NCI-H1694 (cell line): Measurements from ENCODE around the gene PAX5.

Experiments used
- DNase-seq: peaks from one replicate; lab custom pipeline; 2025; lab: John Stamatoyannopoulos, UW

Gene PAX5

DNA sequence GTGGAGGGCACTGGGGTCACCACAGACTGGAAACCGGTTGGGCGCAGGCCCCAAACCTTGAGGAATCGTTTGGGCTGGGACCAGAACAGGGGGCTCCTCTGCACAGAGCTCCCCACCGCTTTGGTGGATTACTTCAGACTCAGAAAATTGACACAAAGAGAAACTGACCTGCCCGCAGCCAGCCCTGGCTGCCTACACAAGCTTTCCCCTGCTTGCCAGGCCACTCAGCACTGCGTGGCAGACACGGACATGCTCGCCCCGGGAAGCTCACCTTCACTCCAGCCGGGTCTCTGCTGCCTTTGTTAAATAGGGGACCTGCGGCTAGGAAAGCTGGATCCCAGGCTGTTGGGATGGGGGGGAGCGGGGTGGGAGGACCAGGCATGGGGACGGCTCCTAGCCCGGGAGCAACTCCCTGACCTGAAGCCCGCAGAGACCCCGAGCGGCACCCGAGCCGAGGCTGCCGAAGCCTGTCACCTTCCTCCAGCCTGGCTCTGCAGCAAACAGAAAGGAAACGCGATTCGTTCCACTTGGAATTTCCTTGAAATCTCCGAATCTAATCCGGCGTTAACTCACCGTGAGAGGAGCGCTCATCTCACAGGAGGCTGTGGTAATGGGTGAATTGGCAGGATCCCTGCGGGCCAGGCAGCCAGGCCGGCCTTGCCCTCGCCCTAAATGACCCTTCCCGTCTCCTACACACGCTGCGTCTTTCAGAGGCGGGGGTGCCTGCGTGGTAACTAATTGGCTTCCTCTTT, 8.8 kb downstream of the PAX5 start:
- DNase-seq, result no peak

DNA sequence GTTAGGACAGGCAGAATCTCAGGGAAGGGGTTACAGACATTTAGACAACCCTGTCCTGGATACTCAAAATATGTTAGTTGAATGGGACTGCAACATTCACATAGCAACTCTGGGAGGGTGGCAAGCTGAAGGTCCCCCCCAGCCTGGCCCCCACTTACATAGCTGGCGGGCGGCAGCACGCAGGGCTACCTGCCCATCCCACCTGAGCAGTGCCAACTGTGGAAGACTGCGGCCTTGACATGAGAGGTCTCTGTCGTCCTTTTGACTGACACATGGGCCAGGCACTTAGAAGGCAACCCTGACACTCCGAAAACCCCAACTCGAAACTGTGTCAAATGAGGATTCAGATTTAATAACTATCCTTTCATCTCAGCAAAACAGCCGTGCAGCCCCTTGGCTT, 16.5 kb downstream of the PAX5 start:
- no peak for DNase-seq

DNA sequence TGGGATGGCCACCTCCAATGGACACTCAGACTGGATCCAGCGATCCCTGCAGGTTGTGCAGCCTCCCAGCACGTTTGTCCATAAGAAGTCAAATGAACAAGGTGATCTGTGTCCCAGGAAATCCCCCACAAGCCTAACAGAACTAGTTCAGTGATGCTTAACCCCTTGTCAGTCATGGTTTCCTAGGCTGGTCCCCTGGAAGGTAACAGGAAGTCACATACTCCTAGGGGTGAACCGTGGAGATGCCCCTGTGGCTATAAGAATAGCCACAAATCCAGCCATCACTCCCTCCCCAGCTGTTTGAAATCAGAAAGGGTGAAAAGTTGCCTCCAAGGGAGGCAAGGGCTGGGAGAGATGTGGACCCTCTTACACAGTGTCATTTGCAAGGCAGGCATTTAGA, 22.5 kb downstream of the PAX5 start:
- DNase-seq, result no peak

DNA sequence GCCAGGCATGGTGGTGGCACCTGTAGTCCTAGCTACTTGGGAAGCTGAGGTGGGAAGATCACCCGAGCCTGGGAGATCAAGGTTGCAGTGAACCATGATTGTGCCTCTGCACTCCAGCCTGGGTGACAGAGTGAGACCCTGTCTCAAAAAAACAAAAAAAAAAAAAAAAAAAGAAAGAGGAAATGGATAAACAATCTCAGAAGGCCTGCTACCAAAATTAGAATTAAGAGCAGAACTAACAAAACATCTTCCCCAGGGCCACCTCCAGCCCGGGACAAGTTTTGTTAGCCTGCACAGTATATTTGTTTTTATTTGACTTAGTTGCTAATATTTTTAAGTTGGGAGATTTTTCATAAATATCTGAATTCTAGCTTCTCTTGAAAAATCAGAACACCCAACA, 23.1 kb downstream of the PAX5 start:
- DNase-seq, result no peak

DNA sequence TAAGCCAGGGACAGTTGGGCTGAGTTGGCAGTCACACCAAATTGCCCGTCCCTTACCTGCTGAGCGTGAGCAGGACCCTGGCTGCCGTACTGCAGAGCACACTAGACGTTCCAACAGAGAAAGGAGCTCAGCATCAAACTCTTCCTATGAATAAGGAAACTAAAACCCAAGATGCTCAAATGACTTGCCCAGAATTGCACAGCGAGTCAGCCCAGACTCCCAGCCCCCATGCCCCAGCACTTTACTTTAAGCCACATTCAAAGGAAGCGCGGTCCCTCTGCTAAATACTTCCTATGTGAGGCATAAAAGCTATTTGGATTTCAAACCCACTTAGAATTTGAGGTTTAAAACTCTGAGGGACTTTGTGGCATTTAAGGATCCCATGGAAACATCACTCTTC, 23.9 kb downstream of the PAX5 start:
- no peak for DNase-seq

DNA sequence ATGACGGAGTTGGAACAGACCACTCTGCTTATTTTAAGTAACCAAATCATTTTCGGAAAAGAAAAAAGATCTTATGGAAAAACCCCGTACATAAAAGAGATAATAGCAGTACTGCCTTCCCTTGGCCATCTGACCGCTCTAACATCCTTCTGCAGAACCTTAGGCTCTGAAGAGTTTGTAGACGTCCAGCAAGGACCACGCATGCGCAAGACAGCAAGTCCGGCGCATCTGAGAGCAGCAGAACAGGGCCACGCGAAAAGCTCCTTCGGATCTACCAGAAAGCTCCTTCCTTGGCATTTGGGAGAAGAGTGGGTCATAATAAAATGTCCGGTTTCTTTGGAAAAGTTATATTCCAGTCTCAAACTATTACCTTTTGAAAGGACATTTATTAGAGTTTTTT, 26.8 kb downstream of the PAX5 start:
- no peak for DNase-seq

DNA sequence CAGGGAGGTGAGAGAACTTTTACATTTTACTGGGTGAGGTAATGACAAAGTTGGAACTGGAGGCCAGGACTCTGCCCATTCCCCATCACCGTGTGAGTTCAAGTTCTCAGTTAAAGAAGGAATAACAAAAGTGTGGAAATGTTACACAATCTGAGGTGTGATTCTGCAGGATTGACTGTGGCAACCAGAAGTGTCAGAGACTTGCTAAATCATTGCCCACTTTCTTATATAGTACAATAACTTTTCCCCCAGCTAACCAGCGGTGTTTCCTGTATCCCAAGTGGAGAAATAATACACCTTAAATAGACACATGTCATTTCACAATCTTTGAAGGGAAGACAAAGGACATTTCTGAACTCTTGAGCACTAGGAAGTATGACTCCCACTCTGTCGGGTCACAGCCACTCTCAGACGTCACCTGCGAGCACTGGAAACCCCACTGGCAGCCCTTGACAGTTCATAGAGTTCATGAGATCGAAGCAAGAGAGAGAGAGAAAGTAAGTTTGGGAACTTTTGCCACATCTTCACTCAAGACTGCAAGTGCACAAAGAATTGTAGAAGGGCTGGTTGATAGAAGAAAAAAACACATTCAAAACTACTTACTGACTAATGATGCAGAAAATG, 28.4 kb downstream of the PAX5 start:
- no peak for DNase-seq

DNA sequence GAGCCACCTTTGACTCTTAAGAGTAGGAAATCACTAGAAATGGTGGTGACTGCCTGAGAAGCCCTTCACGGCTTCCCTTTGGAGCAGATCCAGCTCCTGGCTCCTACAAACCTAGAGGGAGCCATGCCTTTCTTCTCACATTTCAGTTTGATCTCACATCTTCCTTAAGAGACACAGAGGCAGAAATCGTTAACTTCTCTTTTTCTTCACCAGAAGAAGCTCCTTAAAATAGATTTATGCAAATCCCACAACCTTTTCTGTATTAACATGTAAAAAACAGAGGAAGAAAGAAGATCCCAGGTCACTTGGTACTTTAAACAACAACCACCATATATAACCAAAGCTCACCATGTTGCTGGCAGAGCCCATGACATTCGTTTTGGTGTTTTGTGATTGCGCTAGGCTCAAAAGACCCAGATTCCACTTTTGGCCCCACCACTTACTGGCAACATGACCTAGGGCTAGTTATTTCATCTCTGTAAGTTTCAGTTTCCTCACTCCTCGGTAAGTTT, 29.6 kb downstream of the PAX5 start:
- DNase-seq, result no peak

DNA sequence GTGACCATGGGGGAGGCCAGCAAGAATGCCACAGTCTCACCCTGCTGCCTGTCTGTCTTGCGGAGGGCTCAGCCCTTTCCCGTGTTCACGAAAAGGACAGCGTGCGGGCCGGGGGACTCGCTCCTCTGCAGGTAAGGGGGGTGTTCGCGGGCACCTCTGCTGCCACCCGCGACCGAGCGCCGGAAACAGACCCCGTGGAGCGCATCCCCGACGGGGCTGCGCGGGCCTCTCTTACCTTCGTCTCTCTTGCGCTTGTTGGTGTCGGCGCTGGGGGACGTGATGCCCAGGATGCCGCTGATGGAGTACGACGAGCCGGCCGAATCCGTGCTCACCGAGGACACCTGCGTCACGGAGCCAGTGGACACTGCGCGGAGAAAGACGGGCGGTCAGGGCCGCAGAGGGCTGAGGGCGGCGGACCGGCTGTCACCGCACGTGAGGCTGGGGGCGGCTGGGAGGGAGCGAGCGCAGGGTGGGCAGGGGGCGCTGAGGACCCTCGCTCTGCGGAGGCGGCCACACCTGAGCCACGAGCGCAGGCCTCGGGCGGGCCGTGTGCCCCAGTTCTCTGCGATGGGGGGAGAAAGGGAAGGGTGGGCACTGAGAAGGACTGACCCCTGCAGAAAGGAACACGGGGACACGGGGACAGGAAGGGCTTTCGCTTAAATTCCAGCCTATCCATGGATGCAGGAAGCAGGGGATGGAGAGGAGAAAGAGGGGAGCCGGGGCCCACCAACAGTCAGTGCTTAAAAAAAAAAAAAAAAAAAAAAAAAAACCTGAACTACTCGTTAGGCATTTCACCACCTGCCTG, 31.5 kb downstream of the PAX5 start:
- DNase-seq, result no peak

DNA sequence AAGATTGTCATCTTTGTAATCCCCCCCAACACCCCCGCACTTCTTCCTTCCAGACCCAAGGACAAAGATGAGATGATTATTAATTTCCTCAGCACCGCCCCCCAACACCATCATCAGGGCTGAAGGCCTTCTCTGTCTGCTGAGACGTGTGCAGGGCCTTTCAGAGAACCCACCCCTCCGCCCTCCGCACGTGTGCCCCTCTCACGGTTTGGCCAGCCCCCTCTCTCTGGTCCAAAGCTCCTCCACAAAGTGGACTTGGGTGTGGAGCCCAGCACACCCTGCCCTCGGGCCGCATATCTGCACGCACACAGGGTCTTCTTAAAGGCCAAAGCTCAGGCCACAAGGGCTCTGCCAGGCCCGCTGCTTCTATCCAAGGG, 32.0 kb downstream of the PAX5 start:
- no peak for DNase-seq

DNA sequence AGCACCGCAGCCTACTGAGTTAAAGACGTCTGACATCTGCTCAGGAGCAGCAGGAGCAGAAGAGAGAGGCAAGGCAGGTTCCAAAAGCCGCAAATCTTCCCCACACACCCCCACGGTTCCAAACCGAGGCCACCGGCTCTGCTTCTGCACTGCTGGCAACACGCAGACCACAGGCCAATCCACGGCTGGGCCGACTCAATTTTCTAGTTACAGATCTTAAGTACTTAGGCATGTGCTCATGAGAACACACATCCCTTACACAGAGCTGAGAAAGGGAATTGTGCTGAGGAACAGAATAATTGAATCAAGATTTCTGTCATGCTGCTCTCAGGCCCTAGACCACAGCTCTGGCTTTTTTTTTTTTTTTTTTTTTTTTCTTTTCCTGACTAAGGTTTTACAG, 32.6 kb downstream of the PAX5 start:
- no peak for DNase-seq

DNA sequence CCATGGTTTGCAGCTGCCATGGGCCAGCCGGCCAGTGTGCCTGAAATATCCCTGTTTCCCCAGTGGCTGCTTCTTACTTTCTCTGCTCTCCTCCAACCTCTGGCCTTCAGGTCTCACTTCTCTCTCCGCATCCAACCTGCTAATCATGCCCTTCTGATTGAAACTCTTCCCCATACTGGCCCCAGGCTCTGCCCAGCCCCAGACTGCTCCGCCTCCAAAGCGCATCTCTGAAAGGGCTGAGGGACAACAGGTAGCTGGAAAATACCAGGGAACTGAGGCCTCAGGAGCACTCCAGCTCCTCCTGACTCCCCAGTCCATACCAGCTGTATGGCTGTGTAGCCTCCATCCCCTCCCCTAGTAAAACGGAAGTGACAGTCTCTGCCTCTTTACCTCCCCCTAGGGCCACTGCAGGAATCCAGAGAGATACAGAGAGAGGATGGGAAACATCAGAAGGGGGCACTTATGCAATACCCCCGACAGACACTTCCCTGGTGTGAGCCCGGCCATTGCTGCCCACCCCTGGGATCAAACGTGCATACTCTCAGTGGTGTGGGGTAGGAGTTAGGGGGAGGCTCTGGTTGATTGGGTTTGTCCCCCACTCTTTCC, 34.2 kb downstream of the PAX5 start:
- no peak for DNase-seq

DNA sequence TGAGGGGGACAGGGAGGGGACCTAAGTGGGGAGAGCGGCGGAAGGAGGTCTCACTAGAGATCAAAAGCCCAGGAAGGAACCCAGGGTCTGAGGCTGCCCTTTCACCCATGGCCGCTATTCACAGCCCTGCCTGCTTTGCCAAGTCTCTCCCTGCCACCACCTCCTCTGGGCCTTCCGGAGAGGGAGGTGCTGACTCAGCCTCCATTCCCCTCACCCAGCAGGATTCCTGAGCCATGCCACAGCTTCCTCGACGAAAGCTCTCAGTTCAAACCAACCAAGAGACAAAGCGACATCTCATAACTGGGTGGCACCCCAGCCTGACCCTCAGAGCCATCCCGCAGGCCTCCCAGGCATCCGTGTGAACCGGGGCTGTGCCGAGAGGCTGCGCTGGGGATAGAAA, 36.7 kb downstream of the PAX5 start:
- no peak for DNase-seq

DNA sequence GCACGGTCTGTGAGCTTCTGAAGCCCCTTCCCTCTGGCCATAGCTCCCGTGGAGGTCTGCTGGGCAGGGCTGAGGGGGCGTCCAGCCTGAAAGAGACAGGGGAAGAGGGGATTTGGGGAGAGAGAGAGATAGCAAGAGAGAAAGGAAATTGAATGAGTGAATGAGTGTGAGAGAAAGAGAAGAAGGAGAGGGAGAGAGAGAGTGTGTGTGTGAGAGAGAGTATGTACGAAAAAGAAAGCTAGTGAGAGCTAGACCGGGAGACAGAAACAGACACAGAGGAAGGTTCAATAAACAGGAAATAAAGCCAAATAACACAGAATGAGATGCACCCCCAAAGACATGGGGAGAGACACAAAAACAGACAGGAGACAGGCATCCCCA, 37.4 kb downstream of the PAX5 start:
- DNase-seq, result no peak

DNA sequence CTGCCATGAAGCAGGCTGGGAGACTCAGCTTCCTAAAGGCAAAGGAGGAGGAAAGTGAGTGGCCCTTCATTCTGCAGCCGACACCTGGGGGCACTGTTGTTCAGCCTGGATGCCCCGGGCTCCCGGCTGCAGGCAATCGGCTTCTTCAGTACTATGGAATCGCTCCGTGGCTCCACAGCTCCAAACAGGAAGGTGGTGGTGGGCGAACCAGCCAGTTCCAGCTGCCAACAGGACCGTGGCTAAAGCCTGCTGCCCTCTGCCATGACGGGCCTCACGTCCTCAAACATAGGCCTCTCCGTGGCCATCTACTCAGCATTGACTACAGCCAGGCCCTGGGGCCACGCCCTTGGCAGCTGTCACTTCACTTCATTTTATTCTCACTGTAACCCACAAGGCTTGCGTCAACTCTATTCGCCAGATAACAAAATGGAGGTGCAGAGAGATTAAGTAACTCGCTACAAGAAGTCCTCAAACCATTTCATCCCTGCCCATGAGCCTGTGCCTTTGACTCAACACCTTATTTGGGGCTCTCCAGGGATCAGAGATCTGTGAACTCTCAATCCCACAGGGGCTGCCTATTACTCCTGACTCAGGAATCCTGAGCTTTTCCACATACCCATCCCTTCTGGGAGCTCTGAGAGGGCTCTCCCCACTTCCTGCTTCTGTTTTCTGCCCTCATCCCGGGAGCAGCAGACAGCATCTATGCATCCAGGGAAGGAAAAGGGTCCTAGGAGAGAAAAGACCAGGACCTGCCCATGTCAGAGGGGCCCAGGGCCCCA, 38.0 kb downstream of the PAX5 start:
- peak; percentile 40 for DNase-seq

DNA sequence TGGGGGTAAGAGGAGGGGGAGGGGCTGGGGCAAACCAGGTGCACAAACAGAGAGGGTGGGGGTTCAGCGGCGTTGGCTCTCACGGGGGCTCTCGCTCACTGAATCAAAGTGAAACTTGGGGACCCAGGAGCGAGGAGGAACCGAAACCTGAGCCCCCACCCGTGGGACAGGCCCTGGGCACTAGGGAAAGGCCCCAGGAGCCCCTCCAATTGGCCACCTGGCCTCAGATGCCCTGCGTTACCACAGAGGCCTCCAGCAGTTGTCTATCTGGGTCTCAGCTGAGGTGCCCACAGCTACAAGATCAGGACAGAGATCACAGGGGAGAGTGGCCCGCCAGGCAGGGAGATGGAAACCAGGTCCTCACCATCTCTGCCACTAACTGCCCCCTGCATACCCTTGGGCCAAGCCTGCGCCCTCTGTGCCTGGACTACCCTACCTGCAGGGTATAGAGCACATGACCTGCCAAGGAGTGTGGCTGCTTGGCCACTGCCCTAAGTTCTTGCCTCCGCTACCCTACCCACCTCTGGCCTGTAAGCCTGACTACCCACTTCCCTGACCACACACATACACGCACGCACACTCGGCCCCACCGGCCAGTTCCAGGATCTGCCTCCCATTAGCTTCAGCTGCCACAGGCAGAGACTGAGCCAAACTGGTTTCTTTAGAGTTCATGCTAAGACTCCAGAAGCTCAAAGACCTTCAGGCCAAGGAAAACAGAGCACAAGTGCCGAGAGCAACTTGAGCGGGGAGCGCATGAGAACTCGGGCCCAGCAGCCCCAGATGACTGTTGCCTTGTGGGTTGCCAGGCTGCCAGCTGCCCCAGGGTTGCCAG, 39.9 kb downstream of the PAX5 start:
- DNase-seq, result no peak

DNA sequence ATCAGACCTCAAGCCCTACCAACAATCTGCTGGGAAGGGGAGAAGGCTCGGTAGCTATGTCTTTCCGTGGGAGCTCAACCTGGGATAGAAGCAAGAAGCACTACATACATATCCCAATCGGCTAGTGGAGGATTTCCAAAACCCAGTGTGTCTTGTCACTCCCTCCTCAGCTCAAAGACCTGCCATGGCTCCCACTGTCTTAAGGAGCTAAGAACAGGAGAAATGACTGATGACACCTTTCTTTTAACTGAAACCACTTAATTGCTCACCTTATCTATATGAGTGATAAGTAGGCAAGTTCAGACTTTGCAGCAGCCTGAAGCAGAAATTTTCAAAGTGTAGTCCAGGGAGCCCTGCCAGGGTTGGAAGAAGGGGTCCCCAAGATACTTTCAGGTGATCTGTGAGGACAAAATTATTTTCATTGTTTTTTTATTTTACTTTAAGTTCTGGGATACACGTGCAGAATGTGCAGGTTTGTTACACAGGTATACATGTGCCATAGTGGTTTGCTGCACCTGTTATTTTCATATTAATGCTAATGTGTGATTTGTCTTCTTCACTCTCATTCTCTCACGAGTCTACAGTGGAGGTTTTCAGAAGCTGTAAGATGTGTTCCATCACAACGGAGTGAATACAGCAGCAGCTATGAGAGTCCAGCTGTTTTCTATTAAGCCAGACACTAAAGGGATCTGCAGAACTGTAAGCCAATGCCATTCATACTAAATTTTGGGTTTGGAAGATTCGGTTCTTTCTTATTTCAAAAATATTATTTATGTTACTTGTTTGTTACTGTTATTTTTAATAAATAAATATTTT, 41.4 kb downstream of the PAX5 start:
- no peak for DNase-seq

DNA sequence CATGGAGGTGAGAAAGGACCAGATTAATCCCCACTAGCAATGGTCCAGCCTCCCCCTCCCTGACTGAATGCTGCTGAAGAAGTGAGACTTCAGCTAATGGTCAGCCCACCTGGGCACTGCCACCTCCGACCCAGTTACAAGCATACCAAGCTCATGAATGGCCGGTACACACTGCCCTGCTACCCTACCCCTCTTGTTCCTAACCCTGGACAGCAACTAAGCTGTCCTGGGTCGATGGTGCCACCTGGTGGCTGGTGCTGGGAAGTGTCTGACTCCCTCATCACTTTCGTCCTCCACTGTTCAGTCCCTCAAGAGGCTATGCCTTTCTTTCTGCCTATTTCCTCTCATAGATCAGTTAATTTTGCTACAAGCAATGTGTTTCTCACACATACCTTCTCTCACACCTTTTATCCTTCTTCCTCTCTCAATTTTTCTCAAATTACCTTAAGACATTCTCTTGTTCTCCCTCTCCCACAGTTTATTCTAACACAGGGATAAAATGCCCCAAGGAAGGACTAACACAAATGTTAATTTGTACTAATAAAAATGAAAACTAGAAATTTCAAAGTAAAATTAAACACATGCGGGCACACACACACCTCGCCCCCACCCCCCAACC, 42.4 kb downstream of the PAX5 start:
- DNase-seq, result peak; percentile 12

DNA sequence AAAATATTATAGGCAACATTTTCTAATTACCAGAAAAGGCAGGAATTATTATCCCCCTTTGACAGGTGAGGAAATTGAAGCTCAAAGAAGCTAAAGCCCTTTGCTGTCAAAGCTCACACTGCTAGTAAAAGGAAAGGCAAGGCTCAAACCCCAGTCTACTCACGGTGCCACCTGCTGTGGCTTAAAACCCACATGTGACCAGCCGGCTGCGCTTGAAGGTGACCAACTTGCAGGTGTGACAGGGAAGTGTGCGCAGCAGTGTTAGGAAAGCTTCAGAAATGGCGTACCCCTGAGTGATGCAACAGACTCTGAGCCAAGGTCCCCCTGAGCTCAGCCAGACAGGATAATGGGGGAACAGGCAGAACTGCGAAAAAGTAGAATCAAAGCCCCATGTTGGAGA, 45.2 kb downstream of the PAX5 start:
- no peak for DNase-seq

DNA sequence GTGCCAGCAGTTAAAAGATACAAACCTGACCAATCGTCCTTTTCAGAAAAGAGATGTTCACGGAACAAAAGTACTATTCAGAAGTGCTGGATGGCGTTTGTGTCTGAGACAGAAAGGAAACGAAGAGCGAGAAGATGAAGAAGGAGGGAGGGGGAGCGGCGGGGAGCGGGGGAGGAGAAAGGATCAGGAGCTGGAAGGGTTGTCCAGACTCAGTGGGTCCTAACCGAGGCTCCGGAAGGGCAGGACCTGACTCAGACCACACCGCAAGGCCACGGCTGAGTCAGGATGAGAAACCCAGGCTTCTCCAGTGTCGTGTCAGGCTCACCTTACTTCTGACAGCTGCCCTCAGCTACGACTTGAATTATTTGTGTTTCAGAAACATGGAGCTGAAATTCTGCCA, 46.2 kb downstream of the PAX5 start:
- DNase-seq, result no peak
